Activated CD8-positive, alpha-beta memory T cell treated with anti-CD3 and anti-CD28 coated beads, Interleukin-2, amount 10 ng/mL, durations not matched to agents 7 days and 5 days (primary cell): ENCODE measurements around the gene CMTM7. TPM values are rescaled to one million over a fixed set of nuclear protein-coding genes. Genes with fewer than 3 reads are reported as not detected.

Experiments used
- ATAC-seq: fragments of 150-1000 bp; cut with Tn5 transposase; one replicate; pipeline ENCODE4 v1.10.0; 2021; ENCODE audit warnings: moderate library complexity
- CTCF ChIA-PET: fragments of 350-600 bp; sonication (Branson Sonifier 250); formaldehyde crosslinking; loops from one replicate; lab custom pipeline; 2021; ENCODE audit warnings: antibody characterized with exemption; lab: Charles Lee
- DNase-seq: peaks from one replicate; pipeline ENCODE4 v3.0.0-alpha.2; 2020
- H3K27ac Mint-ChIP-seq: one replicate; pipeline ENCODE4 v1.8.0; 2021; ENCODE audit warnings: mild to moderate bottlenecking, mixed read lengths
- H3K27me3 Mint-ChIP-seq: one replicate; pipeline ENCODE4 v1.8.0; 2021; ENCODE audit warnings: mixed read lengths
- H3K36me3 Mint-ChIP-seq: one replicate; pipeline ENCODE4 v1.8.0; 2021; ENCODE audit warnings: mild to moderate bottlenecking, mixed read lengths
- H3K4me1 Mint-ChIP-seq: one replicate; pipeline ENCODE4 v1.8.0; 2021; ENCODE audit warnings: mixed read lengths
- H3K4me3 Mint-ChIP-seq: one replicate; pipeline ENCODE4 v1.8.0; 2021; ENCODE audit warnings: mild to moderate bottlenecking, moderate library complexity, mixed read lengths
- H3K9me3 Mint-ChIP-seq: one replicate; pipeline ENCODE4 v1.8.0; 2022; ENCODE audit warnings: low read depth, mixed read lengths
- total RNA-seq, 2 experiments: library from RNA; stranded (reverse); gene quantifications; one replicate each; pipeline ENCODE4 v1.2.3, GENCODE V29; 2021

CMTM7 gene
- total RNA-seq, 2 experiments from 2014 or later, result 42.6 to 49.8 TPM

- DNase-seq, result no peak
- CTCF ChIA-PET, result interaction anchor here (0.7 to 9.1 kb wide), 12 partner anchors 10 to 255 kb away, joined by 3 to 114 read pairs (median 4); partner anchors contain the start of gene CMTM7
- H3K4me3 Mint-ChIP-seq, result no peak overlapping the region
- peak overlapping the region; percentile 83 for H3K27ac Mint-ChIP-seq
- H3K9me3 Mint-ChIP-seq, result no peaks in the 10 kb centered on the region
- H3K4me1 Mint-ChIP-seq, result peaks cover 36% of the 10 kb centered on the region
- peak; percentile 35 for ATAC-seq
- H3K36me3 Mint-ChIP-seq, result no peaks in the 10 kb centered on the region
- no peaks in the 10 kb centered on the region for H3K27me3 Mint-ChIP-seq
Measured at GRCh38 chr3:32371461-32372212, 20.0 kb upstream of the CMTM7 start.

- Mint-ChIP-seq H3K4me1 (peaks cover 31% of the 10 kb centered on the region), H3K36me3 (no peaks in the 10 kb centered on the region), H3K9me3 (no peaks in the 10 kb centered on the region), H3K4me3 (no peak overlapping the region), H3K27ac (peak overlapping the region; percentile 83), H3K27me3 (no peaks in the 10 kb centered on the region)
- DNase-seq, result no peak
- no peak for ATAC-seq
- CTCF ChIA-PET, result interaction anchor here (0.7 to 9.1 kb wide), 10 partner anchors 10 to 255 kb away, joined by 3 to 114 read pairs (median 4); partner anchors contain the start of gene CMTM7
Measured at GRCh38 chr3:32372213-32372490, 19.5 kb upstream of the CMTM7 start.

GRCh38 chr3:32373276-32373675, 18.4 kb upstream of the CMTM7 start:
- Mint-ChIP-seq H3K27ac (no peak overlapping the region), H3K9me3 (no peaks in the 10 kb centered on the region), H3K4me1 (peaks cover 23% of the 10 kb centered on the region), H3K4me3 (no peak overlapping the region), H3K36me3 (no peaks in the 10 kb centered on the region), H3K27me3 (no peaks in the 10 kb centered on the region)
- CTCF ChIA-PET, result interaction anchor here (0.9 to 9.1 kb wide), 4 partner anchors 27 to 96 kb away, joined by 3 to 114 read pairs (median 12); no protein-coding TSS in a partner anchor
- DNase-seq, result no peak
- no peak for ATAC-seq

- no peak overlapping the region for H3K27ac Mint-ChIP-seq
- H3K4me3 Mint-ChIP-seq, result no peak overlapping the region
- DNase-seq (no peak), ATAC-seq (no peak)
- H3K9me3 Mint-ChIP-seq, result no peaks in the 10 kb centered on the region
- no peaks in the 10 kb centered on the region for H3K36me3 Mint-ChIP-seq
- CTCF ChIA-PET, result interaction anchor here (0.9 to 9.1 kb wide), 17 partner anchors 8 to 128 kb away, joined by 3 to 114 read pairs (median 6); no protein-coding TSS in a partner anchor
- no peaks in the 10 kb centered on the region for H3K27me3 Mint-ChIP-seq
- peaks cover 23% of the 10 kb centered on the region for H3K4me1 Mint-ChIP-seq
Measured at GRCh38 chr3:32373844-32374243, 17.8 kb upstream of the CMTM7 start.

- Mint-ChIP-seq H3K27me3 (peaks cover 3% of the 10 kb centered on the region), H3K4me3 (no peak overlapping the region), H3K36me3 (no peaks in the 10 kb centered on the region), H3K27ac (peak overlapping the region; percentile 22), H3K9me3 (no peaks in the 10 kb centered on the region), H3K4me1 (peaks cover 23% of the 10 kb centered on the region)
- DNase-seq, result peak; percentile 80
- ATAC-seq, result peak; percentile 85
- CTCF ChIA-PET, result interaction anchor here (0.5 to 9.1 kb wide), 49 partner anchors 8 to 313 kb away, joined by 3 to 114 read pairs (median 4); partner anchors contain the start of gene CMTM7
Measured at GRCh38 chr3:32374788-32375595, 16.7 kb upstream of the CMTM7 start.

GRCh38 chr3:32375596-32375930, 16.1 kb upstream of the CMTM7 start:
- DNase-seq (no peak), ATAC-seq (no peak)
- H3K4me3 Mint-ChIP-seq, result no peak overlapping the region
- H3K9me3 Mint-ChIP-seq, result no peaks in the 10 kb centered on the region
- H3K27ac Mint-ChIP-seq, result no peak overlapping the region
- H3K36me3 Mint-ChIP-seq, result no peaks in the 10 kb centered on the region
- CTCF ChIA-PET, result interaction anchor here (0.5 to 9.1 kb wide), 39 partner anchors 8 to 488 kb away, joined by 3 to 114 read pairs (median 4); partner anchors contain the start of gene CMTM7
- peaks cover 23% of the 10 kb centered on the region for H3K4me1 Mint-ChIP-seq
- H3K27me3 Mint-ChIP-seq, result peaks cover 4% of the 10 kb centered on the region

- H3K9me3 Mint-ChIP-seq, result no peaks in the 10 kb centered on the region
- H3K36me3 Mint-ChIP-seq, result no peaks in the 10 kb centered on the region
- peaks cover 20% of the 10 kb centered on the region for H3K4me1 Mint-ChIP-seq
- no peak overlapping the region for H3K4me3 Mint-ChIP-seq
- peaks cover 4% of the 10 kb centered on the region for H3K27me3 Mint-ChIP-seq
- H3K27ac Mint-ChIP-seq, result no peak overlapping the region
- DNase-seq, result no peak
- CTCF ChIA-PET, result interaction anchor here (0.6 to 9.1 kb wide), 20 partner anchors 9 to 487 kb away, joined by 3 to 114 read pairs (median 6); partner anchors contain the start of gene CMTM7
- ATAC-seq, result no peak
Measured at GRCh38 chr3:32376115-32376514, 15.5 kb upstream of the CMTM7 start.

GRCh38 chr3:32379831-32380500, 11.7 kb upstream of the CMTM7 start:
- CTCF ChIA-PET, result no interaction called here
- H3K4me3 Mint-ChIP-seq, result no peak overlapping the region
- H3K36me3 Mint-ChIP-seq, result no peaks in the 10 kb centered on the region
- H3K27me3 Mint-ChIP-seq, result peaks cover 4% of the 10 kb centered on the region
- no peak for DNase-seq
- no peak for ATAC-seq
- no peak overlapping the region for H3K27ac Mint-ChIP-seq
- peaks cover 6% of the 10 kb centered on the region for H3K4me1 Mint-ChIP-seq
- H3K9me3 Mint-ChIP-seq, result no peaks in the 10 kb centered on the region

- H3K4me3 Mint-ChIP-seq, result no peak overlapping the region
- ATAC-seq, result no peak
- H3K27me3 Mint-ChIP-seq, result peaks cover 4% of the 10 kb centered on the region
- CTCF ChIA-PET, result interaction anchor here (1.0 to 2.5 kb wide), 4 partner anchors 7 to 87 kb away, joined by 3 to 11 read pairs (median 10); no protein-coding TSS in a partner anchor
- no peak overlapping the region for H3K27ac Mint-ChIP-seq
- no peaks in the 10 kb centered on the region for H3K9me3 Mint-ChIP-seq
- DNase-seq, result no peak
- no peaks in the 10 kb centered on the region for H3K4me1 Mint-ChIP-seq
- H3K36me3 Mint-ChIP-seq, result no peaks in the 10 kb centered on the region
Measured at GRCh38 chr3:32381922-32382321, 9.7 kb upstream of the CMTM7 start.

GRCh38 chr3:32383136-32383711, 8.4 kb upstream of the CMTM7 start:
- ATAC-seq, result no peak
- Mint-ChIP-seq H3K4me3 (no peak overlapping the region), H3K27me3 (peaks cover 4% of the 10 kb centered on the region), H3K36me3 (no peaks in the 10 kb centered on the region), H3K27ac (no peak overlapping the region), H3K4me1 (no peaks in the 10 kb centered on the region), H3K9me3 (no peaks in the 10 kb centered on the region)
- DNase-seq, result no peak
- CTCF ChIA-PET, result interaction anchor here (1.0 to 2.5 kb wide), 5 partner anchors 9 to 88 kb away, joined by 3 to 11 read pairs (median 8); no protein-coding TSS in a partner anchor

GRCh38 chr3:32384938-32385337, 6.7 kb upstream of the CMTM7 start:
- DNase-seq (no peak), ATAC-seq (no peak)
- CTCF ChIA-PET, result interaction anchor here (0.8 kb wide), 1 partner anchor 10 kb away, joined by 3 read pairs; no protein-coding TSS in a partner anchor
- Mint-ChIP-seq H3K4me1 (peaks cover 5% of the 10 kb centered on the region), H3K9me3 (no peaks in the 10 kb centered on the region), H3K4me3 (no peak overlapping the region), H3K27ac (no peak overlapping the region), H3K36me3 (no peaks in the 10 kb centered on the region), H3K27me3 (peaks cover under 1% of the 10 kb centered on the region)

GRCh38 chr3:32387512-32387911, 4.1 kb upstream of the CMTM7 start:
- H3K4me1 Mint-ChIP-seq, result peaks cover 13% of the 10 kb centered on the region

More at GRCh38 chr3:32387512-32387911, 4.1 kb upstream of the CMTM7 start:
- no peak overlapping the region for H3K27ac Mint-ChIP-seq
- ATAC-seq (no peak), DNase-seq (no peak)
- H3K36me3 Mint-ChIP-seq, result peaks cover 2% of the 10 kb centered on the region
- H3K27me3 Mint-ChIP-seq, result no peaks in the 10 kb centered on the region
- CTCF ChIA-PET, result interaction anchor here (1.0 to 2.7 kb wide), 2 partner anchors 13 to 81 kb away, joined by 6 to 12 read pairs; no protein-coding TSS in a partner anchor
- no peaks in the 10 kb centered on the region for H3K9me3 Mint-ChIP-seq
- no peak overlapping the region for H3K4me3 Mint-ChIP-seq
